Neural crest cell (in vitro differentiated cells): ENCODE results near the gene IGF1R. TPM values are rescaled to one million over a fixed set of nuclear protein-coding genes. Genes with fewer than 3 reads are reported as not detected.

ENCODE experiments used
- DNase-seq: peaks from one replicate; pipeline ENCODE4 v3.0.0; 2021; ENCODE audit warnings: low read depth, mixed read lengths, low spot score
- H3K27ac Mint-ChIP-seq: one replicate; pipeline ENCODE4 v1.8.0; 2021; ENCODE audit warnings: mild to moderate bottlenecking, mixed read lengths; ENCODE audit not compliant: unreplicated experiment
- H3K27me3 Mint-ChIP-seq: 2 replicates; pipeline ENCODE4 v1.8.0; 2021; ENCODE audit warnings: low read depth, mild to moderate bottlenecking, mixed read lengths
- H3K36me3 Mint-ChIP-seq: 2 replicates; pipeline ENCODE4 v1.8.0; 2021; ENCODE audit warnings: low read depth, mild to moderate bottlenecking, mixed read lengths
- H3K4me1 Mint-ChIP-seq: 2 replicates; pipeline ENCODE4 v1.8.0; 2021; ENCODE audit warnings: mixed read lengths
- H3K4me3 Mint-ChIP-seq: one replicate; pipeline ENCODE4 v1.8.0; 2021; ENCODE audit warnings: mild to moderate bottlenecking, mixed read lengths
- H3K9me3 Mint-ChIP-seq: 2 replicates; pipeline ENCODE4 v1.8.0; 2021; ENCODE audit warnings: mixed read lengths
- CTCF ChIP-seq: fragments of 200-600 bp; sonication (generic); conservative IDR thresholded peaks from 2 replicates; pipeline ENCODE4 v1.5.0; 2021; ENCODE audit warnings: antibody characterized with exemption, mild to moderate bottlenecking
- total RNA-seq: library from RNA; stranded (reverse); gene quantifications from 2 replicates; pipeline ENCODE4 v1.2.1, GENCODE V29; 2021

The IGF1R gene
- total RNA-seq, 1 donor from 2014 or later, result 67.6 TPM

GRCh38 chr15:98948456-98948855, 300.1 kb downstream of the IGF1R start:
- no peak for TF ChIP-seq CTCF
- H3K9me3 Mint-ChIP-seq, result no peaks in the 10 kb centered on the region
- H3K36me3 Mint-ChIP-seq, result peaks cover 4% of the 10 kb centered on the region
- H3K4me3 Mint-ChIP-seq, result no peak overlapping the region
- no peaks in the 10 kb centered on the region for H3K27me3 Mint-ChIP-seq
- DNase-seq, result no peak
- no peaks in the 10 kb centered on the region for H3K4me1 Mint-ChIP-seq
- H3K27ac Mint-ChIP-seq, result no peak overlapping the region

- H3K36me3 Mint-ChIP-seq, result peaks cover 4% of the 10 kb centered on the region
- TF ChIP-seq CTCF, result no peak
- no peaks in the 10 kb centered on the region for H3K27me3 Mint-ChIP-seq
- no peak overlapping the region for H3K27ac Mint-ChIP-seq
- no peak overlapping the region for H3K4me3 Mint-ChIP-seq
- DNase-seq, result no peak
- H3K9me3 Mint-ChIP-seq, result no peaks in the 10 kb centered on the region
- no peaks in the 10 kb centered on the region for H3K4me1 Mint-ChIP-seq
Observed at GRCh38 chr15:98948941-98949340, 300.6 kb downstream of the IGF1R start.

- H3K27ac Mint-ChIP-seq, result no peak overlapping the region
- peaks cover 4% of the 10 kb centered on the region for H3K36me3 Mint-ChIP-seq
- H3K4me1 Mint-ChIP-seq, result no peaks in the 10 kb centered on the region
- H3K4me3 Mint-ChIP-seq, result no peak overlapping the region
- H3K27me3 Mint-ChIP-seq, result no peaks in the 10 kb centered on the region
- TF ChIP-seq CTCF, result no peak
- no peak for DNase-seq
- no peaks in the 10 kb centered on the region for H3K9me3 Mint-ChIP-seq
Observed at GRCh38 chr15:98949624-98950023, 301.3 kb downstream of the IGF1R start.

GRCh38 chr15:98950248-98950647, 301.9 kb downstream of the IGF1R start:
- peaks cover 4% of the 10 kb centered on the region for H3K36me3 Mint-ChIP-seq
- no peaks in the 10 kb centered on the region for H3K9me3 Mint-ChIP-seq
- no peak for TF ChIP-seq CTCF
- no peak for DNase-seq
- no peaks in the 10 kb centered on the region for H3K4me1 Mint-ChIP-seq
- no peak overlapping the region for H3K4me3 Mint-ChIP-seq
- H3K27ac Mint-ChIP-seq, result peak overlapping the region; percentile 50
- H3K27me3 Mint-ChIP-seq, result no peaks in the 10 kb centered on the region

- no peak for TF ChIP-seq CTCF
- H3K9me3 Mint-ChIP-seq, result no peaks in the 10 kb centered on the region
- H3K4me1 Mint-ChIP-seq, result no peaks in the 10 kb centered on the region
- no peak for DNase-seq
- no peaks in the 10 kb centered on the region for H3K36me3 Mint-ChIP-seq
- no peak overlapping the region for H3K4me3 Mint-ChIP-seq
- no peaks in the 10 kb centered on the region for H3K27me3 Mint-ChIP-seq
- H3K27ac Mint-ChIP-seq, result no peak overlapping the region
Observed at GRCh38 chr15:98951004-98951403, 302.7 kb downstream of the IGF1R start.
